Activated CD4-positive, alpha-beta T cell treated with anti-CD3 and anti-CD28 coated beads, Interleukin-2, amount 10 ng/mL, durations not matched to agents 7 days and 5 days (primary cell): ENCODE results near the gene CDHR4. TPM values are rescaled to one million over a fixed set of nuclear protein-coding genes. Genes with fewer than 3 reads are reported as not detected.
A peak's percentile ranks its signal among the peaks of the same experiment; 100 is the strongest.
"Not testable (repeated sequence)": the region's sequence is repeated elsewhere in the genome, so short reads cannot be mapped to it uniquely, and the experiment has no call there.

ENCODE experiments used
- CTCF ChIA-PET: fragments of 350-600 bp; sonication (Branson Sonifier 250); formaldehyde crosslinking; loops from one replicate; lab custom pipeline; 2021; ENCODE audit warnings: antibody characterized with exemption; lab: Charles Lee
- POLR2A ChIA-PET: fragments of 350-600 bp; sonication (Branson Sonifier 250); formaldehyde crosslinking; loops from one replicate; lab custom pipeline; 2021; ENCODE audit warnings: antibody characterized with exemption; lab: Charles Lee
- DNase-seq: peaks from one replicate; pipeline ENCODE4 v3.0.0-alpha.2; 2020
- H3K27ac Mint-ChIP-seq: one replicate; pipeline ENCODE4 v1.8.0; 2021; ENCODE audit warnings: mild to moderate bottlenecking, moderate library complexity, mixed read lengths
- H3K27me3 Mint-ChIP-seq: one replicate; pipeline ENCODE4 v1.8.0; 2021; ENCODE audit warnings: mixed read lengths
- H3K36me3 Mint-ChIP-seq: one replicate; pipeline ENCODE4 v1.8.0; 2021; ENCODE audit warnings: low read depth, mixed read lengths
- H3K4me1 Mint-ChIP-seq: one replicate; pipeline ENCODE4 v1.8.0; 2021; ENCODE audit warnings: mixed read lengths
- H3K4me3 Mint-ChIP-seq: one replicate; pipeline ENCODE4 v1.8.0; 2021; ENCODE audit warnings: mild to moderate bottlenecking, moderate library complexity, mixed read lengths
- H3K9me3 Mint-ChIP-seq: one replicate; pipeline ENCODE4 v1.8.0; 2021; ENCODE audit warnings: mixed read lengths
- total RNA-seq, 2 experiments: library from RNA; stranded (reverse); gene quantifications; one replicate each; pipeline ENCODE4 v1.2.3, GENCODE V29; 2021

Gene CDHR4
- total RNA-seq, 2 experiments from 2014 or later, result 0.08 TPM; not detected in 1

DNA sequence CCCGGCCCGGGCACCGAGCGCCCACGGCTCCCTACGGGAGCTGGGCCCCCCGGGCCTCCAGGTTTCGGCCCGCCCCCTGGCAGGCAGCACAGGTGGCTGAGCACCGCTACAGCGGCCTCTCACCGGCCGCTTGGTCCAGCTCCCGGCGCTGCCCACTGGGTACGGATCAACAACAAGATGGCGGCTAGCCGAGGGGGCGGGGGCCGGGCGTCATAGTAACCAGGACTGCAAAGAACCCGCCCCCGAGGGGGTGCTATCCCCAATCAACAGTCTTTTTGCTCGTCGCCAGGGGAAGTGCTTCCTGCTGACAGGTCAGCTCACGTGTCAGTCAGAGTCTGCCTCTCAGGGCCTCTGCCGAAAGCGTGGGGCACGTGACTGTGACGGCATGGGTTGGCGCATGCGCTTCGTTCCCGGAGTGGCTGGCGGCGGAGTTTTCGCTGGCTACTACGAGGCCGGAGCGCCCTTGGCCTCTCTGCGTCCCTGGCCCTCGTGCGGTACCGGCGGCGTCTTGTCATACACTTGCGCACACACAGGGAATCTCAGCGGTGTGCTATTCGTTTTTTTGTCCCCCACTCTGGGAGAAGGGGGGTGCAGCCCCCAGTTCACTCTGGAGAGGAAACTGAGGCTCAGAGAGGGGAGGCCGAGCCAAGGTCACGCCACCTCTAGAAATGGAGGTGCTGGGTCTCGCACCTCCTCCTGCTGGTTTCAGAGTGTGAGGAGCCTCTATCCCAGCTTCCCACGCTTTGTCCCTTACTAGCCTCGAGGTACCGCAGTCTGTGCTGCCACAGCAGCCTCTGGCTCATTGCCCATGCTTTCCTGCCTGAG, 13.1 kb downstream of the CDHR4 start, which contains the start of gene IP6K1:
Gene IP6K1, minus strand, starts transcription at position 186 of the 825 bp plus-strand sequence. CDS start 38,502 bp downstream, outside the sequence.
- CTCF ChIA-PET, result interaction anchor here (0.7 to 3.3 kb wide), 6 partner anchors 12 to 68 kb away, joined by 3 to 13 read pairs (median 4); partner anchors contain the start of genes CDHR4 and INKA1
- H3K4me3 Mint-ChIP-seq, result peak within 1 kb of the TSS; percentile 87
- peak within 1 kb of the TSS; percentile 99 for H3K27ac Mint-ChIP-seq
- DNase-seq, result peak; percentile 100
- H3K4me1 Mint-ChIP-seq, result peaks cover 26% of the 10 kb centered on the region
- POLR2A ChIA-PET, result no interaction called here
- H3K27me3 Mint-ChIP-seq, result peaks cover 6% of the 10 kb centered on the region
- peaks cover 12% of the 10 kb centered on the region for H3K36me3 Mint-ChIP-seq
- no peaks in the 10 kb centered on the region for H3K9me3 Mint-ChIP-seq

DNA sequence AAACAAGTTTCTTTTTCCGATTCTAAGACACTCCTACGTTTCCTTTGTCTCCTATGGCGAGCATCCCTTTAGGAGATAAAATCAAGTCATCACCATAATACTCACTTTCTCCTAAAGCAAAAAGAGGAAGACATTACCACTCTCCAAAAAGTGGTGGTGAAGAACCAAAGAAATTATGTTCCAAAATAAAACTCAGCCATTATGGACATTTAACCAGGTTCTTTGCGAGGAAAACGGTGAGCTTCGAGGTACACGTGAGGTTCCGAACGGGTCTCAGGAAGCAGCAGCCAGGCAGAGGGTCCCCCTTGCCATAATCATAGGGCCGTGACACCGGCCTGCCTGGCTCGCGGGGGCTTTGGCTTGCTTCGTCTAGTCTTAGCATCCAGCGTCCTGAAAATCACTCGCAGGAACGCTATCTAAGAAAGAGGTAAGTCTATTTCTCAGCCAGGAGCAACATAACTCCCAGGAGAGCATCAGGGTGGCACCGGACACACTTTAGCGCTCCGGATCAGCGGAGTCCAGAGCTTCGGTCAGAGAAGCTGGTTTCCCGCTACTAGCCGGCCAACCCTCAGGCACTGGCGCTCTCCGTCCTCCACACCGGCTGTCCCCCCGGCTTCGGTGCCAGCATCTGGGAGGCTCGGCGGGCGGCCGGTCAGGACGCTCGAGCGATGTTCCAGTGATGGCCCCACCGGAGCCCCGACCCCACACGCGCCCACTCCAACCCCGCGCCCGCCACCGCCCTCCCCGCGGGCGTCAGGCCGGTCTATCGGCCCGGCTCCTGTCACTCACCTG, 13.9 kb downstream of the CDHR4 start:
- no peaks in the 10 kb centered on the region for H3K9me3 Mint-ChIP-seq
- ChIA-PET POLR2A (no interaction called here), CTCF (interaction anchor here (1.3 to 3.3 kb wide), 5 partner anchors 13 to 67 kb away, joined by 3 to 13 read pairs (median 4); partner anchors contain the start of genes CDHR4 and INKA1)
- peaks cover 17% of the 10 kb centered on the region for H3K36me3 Mint-ChIP-seq
- peaks cover 3% of the 10 kb centered on the region for H3K27me3 Mint-ChIP-seq
- DNase-seq, result peak; percentile 36
- peak overlapping the region; percentile 87 for H3K4me3 Mint-ChIP-seq
- peaks cover 31% of the 10 kb centered on the region for H3K4me1 Mint-ChIP-seq
- H3K27ac Mint-ChIP-seq, result peak overlapping the region; percentile 99

DNA sequence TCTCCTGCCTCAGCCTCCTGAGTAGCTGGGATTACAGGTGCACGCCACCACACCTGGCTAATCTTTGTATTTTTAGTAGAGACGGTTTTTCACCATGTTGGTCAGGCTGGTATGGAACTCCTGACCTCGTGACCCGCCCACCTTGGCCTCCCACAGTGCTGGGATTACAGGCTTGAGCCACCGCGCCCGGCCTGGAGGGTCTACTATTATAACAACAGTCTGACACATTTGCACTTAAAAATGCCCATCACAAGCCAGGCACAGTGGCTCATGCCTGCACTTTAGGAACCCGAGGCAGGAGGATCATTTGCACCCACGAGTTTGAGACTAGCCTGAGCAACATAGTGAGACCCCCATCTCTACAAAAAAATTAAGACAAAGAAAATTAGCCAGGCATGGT, 17.4 kb downstream of the CDHR4 start:
- not testable (repeated sequence) for H3K27me3 Mint-ChIP-seq, H3K9me3 Mint-ChIP-seq, DNase-seq, H3K27ac Mint-ChIP-seq, H3K4me3 Mint-ChIP-seq
- Mint-ChIP-seq H3K4me1 (peaks cover 33% of the 10 kb centered on the region), H3K36me3 (peaks cover 23% of the 10 kb centered on the region)
- ChIA-PET POLR2A (interaction anchor here (0.6 to 0.7 kb wide), 2 partner anchors 32 to 219 kb away, joined by 4 to 5 read pairs; no protein-coding TSS in a partner anchor), CTCF (interaction anchor here (0.7 to 1.9 kb wide), 3 partner anchors 10 to 74 kb away, joined by 3 to 4 read pairs (median 3); partner anchors contain the start of gene TRAIP)

DNA sequence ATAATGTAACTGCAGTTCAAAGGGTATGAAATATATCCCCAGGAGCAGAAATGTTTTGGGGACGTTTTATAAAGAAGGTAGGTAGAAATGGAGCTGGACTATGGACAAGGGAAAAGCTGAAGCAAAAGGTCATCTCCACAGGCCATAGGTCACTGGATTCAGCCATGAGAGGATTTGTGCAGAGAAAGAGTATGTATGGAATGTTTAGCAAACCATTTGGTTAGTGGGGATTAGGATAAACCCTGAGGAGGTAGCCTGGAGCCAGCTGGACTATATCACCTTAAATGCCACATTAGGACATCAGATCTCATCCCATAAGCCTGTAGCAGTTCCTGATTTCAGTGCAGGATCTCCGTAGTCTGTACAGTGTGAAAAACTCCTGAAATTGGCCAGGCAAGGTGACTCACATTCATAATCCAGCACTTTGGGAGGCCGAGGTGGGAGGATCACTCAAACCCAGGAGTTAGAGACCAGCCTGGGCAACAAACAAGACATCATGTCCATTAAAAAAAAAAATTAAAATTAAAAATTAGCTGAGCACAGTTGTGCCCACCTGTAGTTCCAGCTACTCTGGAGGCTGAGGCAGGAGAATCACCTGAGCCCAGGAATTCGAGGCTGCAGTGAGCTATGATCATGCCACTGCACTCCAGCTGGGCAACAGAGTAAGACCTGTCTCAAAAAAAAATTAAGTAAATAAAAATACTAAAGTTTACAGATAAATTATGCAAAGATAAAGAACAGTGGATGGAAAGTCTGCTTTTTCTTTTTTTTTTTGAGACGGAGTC, 18.1 kb downstream of the CDHR4 start:
- Mint-ChIP-seq H3K4me3 (no peak overlapping the region), H3K27ac (peak overlapping the region; percentile 9), H3K36me3 (peaks cover 23% of the 10 kb centered on the region), H3K4me1 (peaks cover 28% of the 10 kb centered on the region), H3K9me3 (no peaks in the 10 kb centered on the region), H3K27me3 (no peaks in the 10 kb centered on the region)
- no peak for DNase-seq
- ChIA-PET CTCF (interaction anchor here (0.6 to 1.9 kb wide), 4 partner anchors 9 to 75 kb away, joined by 3 to 7 read pairs (median 4); partner anchors contain the start of gene TRAIP), POLR2A (interaction anchor here (0.5 to 0.7 kb wide), 3 partner anchors 33 to 219 kb away, joined by 4 to 5 read pairs (median 5); no protein-coding TSS in a partner anchor)

DNA sequence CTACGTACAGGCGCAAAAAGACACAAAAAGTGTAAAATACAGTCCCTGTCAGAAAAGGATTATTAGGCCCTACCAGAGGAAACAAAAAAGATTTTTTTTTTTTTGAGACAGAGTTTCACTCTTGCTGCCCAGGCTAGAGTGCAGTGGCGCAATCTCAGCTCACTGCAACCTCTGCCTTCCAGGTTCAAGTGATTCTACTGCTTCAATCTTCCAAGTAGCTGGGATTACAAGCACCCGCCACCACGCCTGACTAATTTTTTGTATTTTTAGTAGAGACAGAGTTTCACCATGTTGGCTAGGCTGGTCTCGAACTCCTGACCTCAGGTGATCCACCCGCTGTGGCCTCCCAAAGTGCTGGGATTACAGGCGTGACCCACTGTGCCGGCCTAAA, 18.7 kb downstream of the CDHR4 start:
- POLR2A ChIA-PET, result interaction anchor here (0.5 kb wide), 1 partner anchor 38 kb away, joined by 5 read pairs; no protein-coding TSS in a partner anchor
- not testable (repeated sequence) for DNase-seq, H3K9me3 Mint-ChIP-seq, H3K4me3 Mint-ChIP-seq, H3K27me3 Mint-ChIP-seq
- peak overlapping the region; percentile 9 for H3K27ac Mint-ChIP-seq
- H3K4me1 Mint-ChIP-seq, result peaks cover 26% of the 10 kb centered on the region
- H3K36me3 Mint-ChIP-seq, result peaks cover 23% of the 10 kb centered on the region
- CTCF ChIA-PET, result interaction anchor here (1.9 kb wide), 1 partner anchor 8 kb away, joined by 4 read pairs; no protein-coding TSS in a partner anchor

DNA sequence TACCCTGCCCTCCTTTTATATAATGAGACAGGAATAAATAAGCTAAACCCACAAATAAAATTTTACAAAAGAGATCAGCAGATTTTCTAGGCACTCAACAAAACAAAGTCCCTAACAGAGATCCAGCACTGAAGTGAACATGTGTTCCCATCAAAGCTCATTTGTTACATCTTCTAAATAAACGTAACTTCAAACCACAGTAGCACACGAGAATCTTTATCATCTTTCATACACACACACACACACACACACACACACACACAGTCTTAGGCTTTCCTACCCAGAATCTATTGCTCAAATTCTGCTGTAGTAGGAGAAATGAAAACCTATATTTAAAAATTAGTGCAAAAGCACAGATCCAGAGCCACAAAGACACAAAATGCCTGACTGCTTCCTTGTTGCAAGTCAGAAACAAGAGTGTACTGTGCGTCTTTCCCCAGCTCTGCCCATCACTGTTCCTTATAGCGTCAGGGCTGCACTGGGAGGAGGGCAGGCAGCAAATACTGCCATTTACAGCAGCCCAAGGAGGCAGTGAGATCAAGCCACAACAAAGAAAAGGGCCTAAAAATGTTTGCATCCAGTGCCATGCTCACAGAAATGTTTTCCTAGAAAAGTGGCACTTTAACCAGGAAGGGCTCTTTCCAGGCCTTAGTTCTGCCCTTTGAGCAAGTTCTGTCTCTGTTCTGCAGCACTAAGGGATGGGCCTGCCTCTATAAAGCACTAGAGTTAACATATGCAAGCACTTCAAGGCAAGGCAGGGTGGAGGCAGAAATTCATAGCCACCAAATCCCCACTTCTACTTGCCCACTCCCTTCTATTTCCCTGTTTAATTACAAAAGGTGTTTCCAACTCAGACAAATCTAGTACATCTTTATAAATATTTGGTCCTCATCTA, 19.3 kb downstream of the CDHR4 start:
- no peak for DNase-seq
- Mint-ChIP-seq H3K27me3 (no peaks in the 10 kb centered on the region), H3K4me1 (peaks cover 21% of the 10 kb centered on the region), H3K36me3 (peaks cover 19% of the 10 kb centered on the region), H3K9me3 (no peaks in the 10 kb centered on the region), H3K4me3 (no peak overlapping the region), H3K27ac (no peak overlapping the region)
- CTCF ChIA-PET, result interaction anchor here (0.6 kb wide), 1 partner anchor 1055 kb away, joined by 3 read pairs; no protein-coding TSS in a partner anchor
- POLR2A ChIA-PET, result no interaction called here

DNA sequence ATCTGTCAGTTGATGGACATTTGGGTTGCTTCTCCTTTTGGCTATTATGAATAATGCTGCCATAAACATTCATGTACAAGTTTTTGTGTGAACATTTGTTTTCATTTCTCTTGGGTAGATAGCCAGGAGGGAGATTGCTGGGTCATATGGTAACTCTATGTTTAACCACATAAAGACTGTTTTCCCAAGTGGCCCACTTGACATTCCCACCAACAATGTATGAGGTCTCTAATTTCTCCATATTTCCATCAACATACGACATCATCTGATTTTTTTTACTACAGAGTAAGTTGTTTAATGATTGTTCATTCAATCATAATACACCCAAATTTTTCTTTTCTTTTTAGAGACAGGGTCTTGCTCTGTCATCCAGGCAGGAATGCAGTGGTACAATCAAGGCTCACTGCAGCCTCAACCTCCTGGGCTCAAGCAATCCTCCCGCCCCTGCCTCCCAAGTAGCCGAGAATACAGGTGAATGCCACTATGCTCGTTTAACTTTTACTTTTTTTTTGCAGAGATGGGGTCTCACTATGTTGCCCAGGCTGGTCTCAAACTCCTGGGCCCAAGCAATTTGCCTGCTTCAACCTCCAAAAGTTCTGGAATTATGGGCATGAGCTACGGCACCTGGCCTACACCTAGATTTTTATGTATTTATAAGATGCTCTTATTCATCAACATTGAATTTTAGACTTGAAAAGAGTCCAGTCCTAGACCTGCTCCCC, 20.2 kb downstream of the CDHR4 start:
- Mint-ChIP-seq H3K27me3 (no peaks in the 10 kb centered on the region), H3K27ac (no peak overlapping the region), H3K4me1 (peaks cover 17% of the 10 kb centered on the region), H3K9me3 (no peaks in the 10 kb centered on the region), H3K36me3 (peaks cover 15% of the 10 kb centered on the region), H3K4me3 (no peak overlapping the region)
- POLR2A ChIA-PET, result no interaction called here
- CTCF ChIA-PET, result interaction anchor here (1.4 kb wide), 1 partner anchor 44 kb away, joined by 5 read pairs; no protein-coding TSS in a partner anchor
- no peak for DNase-seq

DNA sequence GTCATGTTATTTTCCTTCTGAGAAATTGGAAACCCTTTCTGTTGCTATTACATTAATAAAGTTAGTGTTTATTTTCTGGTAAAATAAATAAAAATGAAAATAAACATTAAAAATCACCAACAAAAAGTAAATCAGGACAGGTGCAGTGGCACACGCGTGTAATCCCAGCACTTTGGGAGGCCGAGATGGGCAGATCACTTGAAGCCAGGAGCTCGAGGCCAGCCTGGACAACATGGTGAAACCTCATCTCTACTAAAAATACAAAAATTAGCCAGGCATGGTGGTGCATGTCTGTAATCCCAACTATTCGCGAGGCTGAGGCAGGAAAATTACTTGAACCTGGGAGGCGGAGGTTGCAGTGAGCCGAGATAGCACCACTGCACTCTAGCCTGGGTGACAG, 23.6 kb downstream of the CDHR4 start:
- H3K4me3 Mint-ChIP-seq, H3K27ac Mint-ChIP-seq, CTCF ChIA-PET, DNase-seq, POLR2A ChIA-PET, H3K27me3 Mint-ChIP-seq, H3K9me3 Mint-ChIP-seq: not testable (repeated sequence)
- peaks cover 11% of the 10 kb centered on the region for H3K36me3 Mint-ChIP-seq
- H3K4me1 Mint-ChIP-seq, result peaks cover 13% of the 10 kb centered on the region

DNA sequence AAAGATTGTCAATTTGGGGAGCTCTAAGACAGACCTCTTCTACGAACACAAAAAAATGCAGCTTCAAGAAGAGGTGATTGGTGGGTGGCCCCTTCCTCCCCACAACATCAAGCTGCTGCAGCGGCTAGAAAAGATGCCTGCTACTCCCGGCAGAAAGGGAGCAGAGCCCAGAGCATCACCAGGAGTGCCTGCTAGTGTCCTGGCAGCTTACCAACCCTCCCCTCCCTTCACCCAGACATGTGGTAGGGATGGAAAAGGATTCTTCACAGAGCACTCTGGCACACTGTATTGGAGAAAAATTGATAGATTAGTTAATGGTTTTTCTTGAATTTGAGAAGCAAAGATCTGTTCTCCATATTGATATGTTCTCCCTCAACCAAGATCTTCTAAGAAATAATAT, 24.1 kb downstream of the CDHR4 start:
- H3K9me3 Mint-ChIP-seq, result no peaks in the 10 kb centered on the region
- peaks cover 9% of the 10 kb centered on the region for H3K4me1 Mint-ChIP-seq
- H3K4me3 Mint-ChIP-seq, result no peak overlapping the region
- no peak for DNase-seq
- H3K36me3 Mint-ChIP-seq, result peaks cover 8% of the 10 kb centered on the region
- H3K27ac Mint-ChIP-seq, result no peak overlapping the region
- CTCF ChIA-PET, result no interaction called here
- no peaks in the 10 kb centered on the region for H3K27me3 Mint-ChIP-seq
- POLR2A ChIA-PET, result no interaction called here

DNA sequence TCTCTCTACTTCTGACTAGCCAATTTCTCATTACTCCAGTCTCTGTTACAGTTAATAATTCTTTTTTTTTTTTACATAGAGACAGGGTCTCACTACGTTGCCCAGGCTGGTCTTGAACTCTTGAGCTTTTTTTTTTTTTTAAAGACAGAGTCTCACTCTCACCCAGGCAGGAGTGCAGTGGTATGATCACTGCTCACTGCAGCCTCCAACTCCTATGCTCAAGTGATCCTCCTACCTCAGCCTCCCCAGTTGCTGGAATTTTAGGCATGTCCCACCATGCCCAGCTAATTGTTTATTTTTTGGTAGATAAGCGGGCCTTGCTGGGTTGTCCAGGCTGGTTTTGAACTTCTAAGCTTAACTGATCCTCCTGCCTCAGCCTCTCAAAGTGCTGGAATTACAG, 27.0 kb downstream of the CDHR4 start:
- H3K27me3 Mint-ChIP-seq, result no peaks in the 10 kb centered on the region
- H3K4me1 Mint-ChIP-seq, result peaks cover 8% of the 10 kb centered on the region
- H3K9me3 Mint-ChIP-seq, result no peaks in the 10 kb centered on the region
- no peak overlapping the region for H3K4me3 Mint-ChIP-seq
- H3K36me3 Mint-ChIP-seq, result peaks cover 13% of the 10 kb centered on the region
- CTCF ChIA-PET, result interaction anchor here (0.6 to 1.6 kb wide), 2 partner anchors 9 to 72 kb away, joined by 4 read pairs; no protein-coding TSS in a partner anchor
- no peak overlapping the region for H3K27ac Mint-ChIP-seq
- POLR2A ChIA-PET, result no interaction called here
- DNase-seq, result no peak
